GM12878 (cell line): ENCODE results near the gene ITPKB. TPM values are rescaled to one million over a fixed set of nuclear protein-coding genes. Genes with fewer than 3 reads are reported as not detected.
A peak's percentile ranks its signal among the peaks of the same experiment; 100 is the strongest.

Experiments
- BRCA1 ChIP-seq: IDR thresholded peaks from 2 replicates; pipeline ENCODE4 v1.6.1; 2011; ENCODE audit warnings: low read depth, low read length, improper control_type of control experiment
- CTCF ChIP-seq, 3 experiments: IDR thresholded peaks in 2 of 3; conservative IDR thresholded peaks in 1 of 3; 2 replicates each; pipeline ENCODE4 v1.5.1; 2011; ENCODE audit warnings: low read depth in 3 of 3, low read length in 3 of 3, mild to moderate bottlenecking in 3 of 3, control low read depth in 2 of 3, moderate library complexity in 2 of 3, inconsistent platforms in 1 of 3, mixed read lengths in 1 of 3; ENCODE audit not compliant: control insufficient read depth in 2 of 3, insufficient read depth in 1 of 3; ENCODE audit errors: extremely low read depth in 1 of 3
- CUX1 ChIP-seq: IDR thresholded peaks from 2 replicates; pipeline ENCODE4 v1.6.1; 2012; ENCODE audit warnings: improper control_type of control experiment, low read depth, low read length; ENCODE audit not compliant: insufficient replicate concordance
- KLF5 ChIP-seq: fragments of 450-650 bp; IDR thresholded peaks from 2 replicates; pipeline ENCODE4 v1.6.1; 2014; ENCODE audit warnings: mild to moderate bottlenecking; ENCODE audit not compliant: partially characterized antibody
- MEF2B ChIP-seq: fragments of 450-650 bp; IDR thresholded peaks from 2 replicates; pipeline ENCODE4 v1.6.1; 2018; ENCODE audit warnings: mild to moderate bottlenecking, moderate library complexity; ENCODE audit not compliant: partially characterized antibody, poor library complexity, severe bottlenecking
- MXI1 ChIP-seq: fragments of 150-350 bp; IDR thresholded peaks from 2 replicates; pipeline ENCODE4 v1.6.1; 2011; ENCODE audit warnings: low read depth, mild to moderate bottlenecking, inconsistent platforms, low read length, improper control_type of control experiment
- NFYB ChIP-seq: IDR thresholded peaks from 2 replicates; pipeline ENCODE4 v1.6.1; 2011; ENCODE audit warnings: low read depth, mild to moderate bottlenecking, low read length, improper control_type of control experiment, moderate library complexity; ENCODE audit not compliant: insufficient read depth
- NR2C1 ChIP-seq: fragments of 450-650 bp; IDR thresholded peaks from 2 replicates; pipeline ENCODE4 v1.6.1; 2017; ENCODE audit warnings: antibody characterized with exemption, mild to moderate bottlenecking, moderate library complexity
- NR2F1 ChIP-seq: fragments of 450-650 bp; conservative IDR thresholded peaks from 2 replicates; pipeline ENCODE4 v1.6.1; 2017; ENCODE audit warnings: mild to moderate bottlenecking
- PKNOX1 ChIP-seq: fragments of 450-650 bp; IDR thresholded peaks from 2 replicates; pipeline ENCODE4 v1.6.1; 2016; ENCODE audit warnings: mild to moderate bottlenecking
- PML ChIP-seq: IDR thresholded peaks from 2 replicates; pipeline ENCODE4 v1.6.1; 2012; ENCODE audit warnings: low read length, inconsistent platforms
- SMARCA5 ChIP-seq: fragments of 450-650 bp; IDR thresholded peaks from 2 replicates; pipeline ENCODE4 v1.6.1; 2017; ENCODE audit warnings: mild to moderate bottlenecking
- SPI1 ChIP-seq: IDR thresholded peaks from 2 replicates; pipeline ENCODE4 v1.6.1; 2011; ENCODE audit warnings: low read depth, mild to moderate bottlenecking, low read length, moderate library complexity, borderline replicate concordance; ENCODE audit not compliant: insufficient read depth
- TCF7 ChIP-seq: IDR thresholded peaks from 2 replicates; pipeline ENCODE4 v1.6.1; 2014; ENCODE audit warnings: antibody characterized with exemption, borderline replicate concordance
- YY1 ChIP-seq: IDR thresholded peaks from 2 replicates; pipeline ENCODE4 v1.6.1; 2011; ENCODE audit warnings: low read depth, mild to moderate bottlenecking, low read length
- ZNF592 ChIP-seq: fragments of 450-650 bp; IDR thresholded peaks from 2 replicates; pipeline ENCODE4 v1.6.1; 2017; ENCODE audit warnings: mild to moderate bottlenecking, moderate library complexity
- polyA plus RNA-seq, 11 experiments: library from polyadenylated mRNA; depleted of rRNA in 4 of 11; unstranded in 6 of 11; stranded (reverse) in 5 of 11; fragments of >200 nt; fragmentation: Nextera tagmentation in 4 of 11; fragmentation: Illumina TruSeq in 1 of 11; extraction: Ambion mirVana in 4 of 11; extraction: Trizol in 1 of 11; gene quantifications; 1 replicate in 1 of 11; 2 replicates in 10 of 11; pipeline versions ENCODE4 v1.2.1 to v1.2.3, GENCODE V29; 2011 to 2016; ENCODE audit warnings: inconsistent platforms in 2 of 11, missing spikeins in 2 of 11, low read depth in 1 of 11
- total RNA-seq, 4 experiments: library from RNA; depleted of rRNA in 3 of 4; stranded (reverse); fragments of >200 nt in 3 of 4; fragmentation: Illumina TruSeq in 1 of 4; extraction: Trizol in 1 of 4; gene quantifications; 2 replicates each; pipeline versions ENCODE4 v1.2.1 to v1.2.3, GENCODE V29; 2013 to 2021

Gene ITPKB
- total and polyA plus RNA-seq, 10 of the 15 experiments (the other 5 are each of a cell fraction or from before 2014, with no cell fraction given): 1.3 to 38.7 (median 12.9) TPM

- TF ChIP-seq CUX1 (no peak), TCF7 (no peak), MEF2B (peak; percentile 82), YY1 (no peak), BRCA1 (no peak), PML (peak; percentile 45; the same call in 1 of the 2 replicates), PKNOX1 (peak; percentile 25; the same call in 1 of the 2 replicates), NR2F1 (no peak), NR2C1 (no peak), SPI1 (peak; percentile 79), KLF5 (no peak), NFYB (0 out of 2 replicates have a peak, but pooled peaks have one; percentile 32), ZNF592 (no peak), SMARCA5 (0 out of 2 replicates have a peak, but pooled peaks have one; percentile 11), CTCF (IDR thresholded peaks at IDR 0.05 in 2 of 3, conservative IDR thresholded peaks at IDR 0.05 in 1 of 3; ENCODE audit: control insufficient read depth in 2 of 3, extremely low read depth in 1 of 3, insufficient read depth in 1 of 3, low read depth in 3 of 3, low read length in 3 of 3) (no peak), MXI1 (no peak)
These were observed 64.0 kb downstream of the ITPKB start (continued) for GRCh38 chr1:226674892-226675714.
